ENCODE results near the gene PCSK6.

DNA sequence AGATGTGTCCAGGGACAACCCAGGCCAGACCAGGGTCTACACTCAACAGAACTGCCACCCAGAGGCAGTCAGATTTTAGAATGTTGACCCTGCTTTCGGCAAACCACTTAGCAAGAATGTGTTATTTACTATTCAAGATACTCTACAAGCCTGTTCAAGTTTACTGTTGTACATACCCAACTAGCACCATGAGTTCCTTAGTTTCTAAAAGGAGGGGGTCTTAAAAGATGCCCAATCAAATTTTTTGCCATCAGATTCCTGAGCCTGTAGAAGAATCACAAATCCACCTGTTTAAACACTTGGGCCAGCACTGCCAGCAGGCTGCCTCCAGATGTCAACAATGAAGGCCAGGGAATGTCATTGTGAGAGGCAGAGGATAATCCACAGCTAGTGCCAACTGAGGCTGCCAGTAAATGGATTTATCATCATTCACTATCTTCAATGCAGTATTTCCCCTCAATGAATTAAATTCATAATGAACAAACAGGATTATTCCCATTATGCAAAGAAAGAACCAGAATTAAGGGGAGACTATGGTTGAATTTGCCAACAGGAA, 150.9 kb downstream of the PCSK6 start:
- TF ChIP-seq, protein P1, sequence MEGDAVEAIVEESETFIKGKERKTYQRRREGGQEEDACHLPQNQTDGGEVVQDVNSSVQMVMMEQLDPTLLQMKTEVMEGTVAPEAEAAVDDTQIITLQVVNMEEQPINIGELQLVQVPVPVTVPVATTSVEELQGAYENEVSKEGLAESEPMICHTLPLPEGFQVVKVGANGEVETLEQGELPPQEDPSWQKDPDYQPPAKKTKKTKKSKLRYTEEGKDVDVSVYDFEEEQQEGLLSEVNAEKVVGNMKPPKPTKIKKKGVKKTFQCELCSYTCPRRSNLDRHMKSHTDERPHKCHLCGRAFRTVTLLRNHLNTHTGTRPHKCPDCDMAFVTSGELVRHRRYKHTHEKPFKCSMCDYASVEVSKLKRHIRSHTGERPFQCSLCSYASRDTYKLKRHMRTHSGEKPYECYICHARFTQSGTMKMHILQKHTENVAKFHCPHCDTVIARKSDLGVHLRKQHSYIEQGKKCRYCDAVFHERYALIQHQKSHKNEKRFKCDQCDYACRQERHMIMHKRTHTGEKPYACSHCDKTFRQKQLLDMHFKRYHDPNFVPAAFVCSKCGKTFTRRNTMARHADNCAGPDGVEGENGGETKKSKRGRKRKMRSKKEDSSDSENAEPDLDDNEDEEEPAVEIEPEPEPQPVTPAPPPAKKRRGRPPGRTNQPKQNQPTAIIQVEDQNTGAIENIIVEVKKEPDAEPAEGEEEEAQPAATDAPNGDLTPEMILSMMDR (IDR thresholded peaks at IDR 0.05), result no peak
- no peak for TF ChIP-seq EP300 (IDR thresholded peaks at IDR 0.05)
- no peak for TF ChIP-seq POLR2AphosphoS5 (IDR thresholded peaks at IDR 0.05)
- TF ChIP-seq POLR2A (IDR thresholded peaks at IDR 0.05), result no peak
